Stimulated activated CD4-positive, alpha-beta T cell treated with anti-CD3 and anti-CD28 coated beads, Interleukin-1b, Interleukin-23, amount 100 ng/mL, for 24 hours (primary cell): ENCODE measurements around the gene PIR.
A peak's percentile ranks its signal among the peaks of the same experiment; 100 is the strongest.

ENCODE experiments used
- DNase-seq, 4 experiments: peaks; one replicate each; pipeline ENCODE4 v3.0.0-alpha.2; 2020; ENCODE audit warnings: low read depth in 4 of 4, low spot score in 1 of 4

PIR gene

DNA sequence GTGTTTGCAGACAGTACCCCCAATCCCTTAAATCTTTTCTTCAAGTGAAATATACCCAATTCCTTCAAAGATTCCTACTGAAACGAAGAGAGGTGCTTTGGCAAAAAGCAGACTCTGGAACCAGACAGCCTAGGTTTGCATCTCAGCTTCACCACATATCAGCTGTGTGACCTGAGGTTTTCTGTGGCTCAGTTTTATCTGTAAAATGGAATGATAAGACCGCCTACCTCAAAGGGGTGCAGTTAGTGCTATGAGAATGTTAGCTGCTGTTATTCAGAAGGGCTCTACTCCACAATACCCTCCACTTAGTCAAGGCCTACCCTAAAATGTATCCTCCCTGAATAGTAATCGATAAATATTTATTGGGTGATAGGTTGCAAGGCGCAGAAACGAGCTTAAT is 664 bp downstream of the PIR start:
- no peak for DNase-seq

DNA sequence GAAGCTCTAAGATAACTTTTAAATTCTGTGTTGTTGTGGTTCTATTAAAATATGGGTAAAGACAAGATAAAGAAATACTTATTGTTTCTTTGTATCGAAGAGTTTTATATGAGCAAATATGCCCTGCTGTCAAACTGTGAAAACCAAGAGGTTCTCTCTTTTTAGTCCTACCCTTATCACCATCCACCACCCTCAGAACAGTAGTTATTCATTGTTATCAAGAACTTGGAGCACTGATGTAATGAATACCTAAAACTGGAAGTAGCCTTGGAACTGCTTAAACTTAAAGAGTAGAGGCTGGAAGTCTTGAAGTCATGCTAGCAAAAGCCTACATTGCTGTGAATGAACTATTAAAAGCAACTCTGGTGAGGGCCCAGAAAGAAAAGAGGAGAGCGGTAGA is 9.2 kb downstream of the PIR start:
- no peak for DNase-seq

DNA sequence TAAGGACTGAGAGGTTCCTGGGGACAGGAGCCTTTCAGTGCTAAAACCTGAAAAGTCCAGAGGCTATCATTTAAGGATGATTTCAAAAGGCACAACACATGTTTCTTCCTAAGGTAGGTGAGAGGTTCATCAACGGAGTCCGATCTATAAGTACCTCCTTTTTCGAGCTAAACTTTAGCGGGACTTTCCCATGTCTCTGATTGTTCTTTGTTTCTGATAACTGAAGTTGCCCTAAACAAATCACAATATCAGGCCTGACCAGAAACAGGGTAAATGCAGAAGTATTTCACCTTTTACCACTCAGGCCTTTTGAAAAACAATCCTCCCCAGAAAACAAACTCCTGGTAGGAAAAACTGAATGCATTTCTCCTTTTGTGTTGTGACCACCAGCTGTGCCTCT is 17.6 kb downstream of the PIR start:
- DNase-seq = no peak

DNA sequence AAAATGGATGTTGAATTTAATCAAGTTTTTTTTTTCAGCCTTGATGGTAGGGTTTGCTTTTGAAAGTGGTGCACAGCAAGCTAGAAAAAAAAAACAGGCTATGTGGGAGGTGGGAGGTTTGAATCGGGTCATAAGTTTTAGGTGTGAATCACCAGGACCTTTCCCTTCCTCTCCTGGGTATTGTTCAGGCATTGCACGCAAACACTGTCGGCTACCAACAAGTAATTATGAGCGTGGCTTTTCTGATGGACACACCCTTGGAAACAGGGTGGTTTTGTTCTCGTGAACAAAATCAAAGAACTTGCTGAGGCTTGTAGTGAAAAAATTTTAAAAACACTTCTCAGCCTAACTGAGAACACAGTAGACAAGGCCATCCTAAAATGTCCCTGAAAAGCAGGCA is 18.1 kb downstream of the PIR start:
- no peak for DNase-seq

DNA sequence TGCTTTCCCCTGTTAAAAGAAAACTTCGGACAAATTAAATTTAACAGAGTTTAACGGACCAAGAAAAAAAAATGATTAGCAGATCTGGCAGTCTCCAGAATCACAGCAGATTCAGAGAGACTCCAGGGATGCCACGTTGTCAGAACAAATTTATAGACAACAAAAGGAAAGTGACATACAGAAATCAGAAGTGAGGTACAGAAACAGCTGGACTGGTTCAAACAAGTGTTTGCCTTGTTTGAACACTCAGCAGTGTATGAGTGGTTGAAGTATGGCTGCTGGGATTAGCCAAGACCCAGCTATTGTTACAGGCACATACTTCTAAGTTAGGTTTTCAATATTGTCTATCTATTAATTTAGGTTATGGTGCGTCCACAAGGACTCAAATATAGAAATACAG is 19.1 kb downstream of the PIR start:
- DNase-seq = no peak

DNA sequence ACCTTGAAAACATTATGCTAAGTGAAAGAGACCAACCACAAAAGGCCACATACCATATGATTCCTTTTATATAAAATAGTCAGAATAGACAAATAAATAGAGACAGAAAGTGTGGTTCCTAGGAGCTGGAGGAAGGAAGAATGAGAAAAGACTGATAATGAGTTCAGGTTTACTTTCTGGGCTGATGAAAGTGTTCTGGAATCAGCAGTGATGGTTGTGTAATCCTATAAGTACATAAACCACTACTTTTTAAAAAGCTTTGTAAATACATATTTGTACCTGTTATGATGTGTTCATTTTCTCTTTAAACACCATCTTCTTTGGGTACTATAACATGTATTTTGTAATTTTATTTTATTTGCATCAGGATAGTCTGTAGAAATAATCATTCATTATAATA is 20.6 kb downstream of the PIR start:
- no peak for DNase-seq

DNA sequence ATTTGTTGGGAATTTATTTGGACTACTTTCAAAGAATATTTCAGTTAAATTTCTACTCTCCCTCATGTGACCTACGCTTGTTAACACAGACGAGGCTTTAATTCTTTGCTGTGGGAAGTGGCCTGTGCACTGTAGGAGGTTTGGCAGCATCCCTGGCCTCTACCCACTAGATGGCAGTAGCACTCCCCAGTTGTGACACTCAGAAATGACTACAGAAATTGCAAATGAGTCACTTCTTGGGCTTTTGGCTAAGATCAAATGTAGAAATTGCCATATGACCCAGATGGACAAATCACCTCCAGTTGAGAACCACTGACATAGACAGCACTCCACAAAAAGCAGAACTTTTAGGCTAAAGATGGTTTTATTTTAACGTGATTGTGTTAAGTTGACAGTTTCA is 22.1 kb downstream of the PIR start:
- peak in 3 of 4 experiments; percentile 21 to 33 (median 26) for DNase-seq

DNA sequence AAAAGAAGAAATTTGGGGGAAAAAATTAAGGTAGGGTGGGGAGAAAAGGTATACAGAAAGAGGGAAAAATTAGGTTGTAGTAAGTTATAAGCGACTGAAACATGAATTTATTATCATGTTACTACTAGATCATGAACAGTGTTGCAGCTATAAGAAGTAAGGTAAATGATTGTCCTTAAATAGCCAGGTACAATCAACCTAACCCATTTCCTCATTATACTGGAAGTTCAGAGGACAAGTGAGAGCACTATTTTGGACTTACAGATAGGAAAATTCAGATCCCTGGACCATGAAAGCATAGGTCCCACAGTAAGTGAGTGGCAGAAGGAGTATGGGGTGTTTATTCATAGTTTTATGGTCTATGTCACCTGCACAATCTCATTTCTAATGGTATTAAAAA is 23.5 kb downstream of the PIR start:
- DNase-seq = no peak

DNA sequence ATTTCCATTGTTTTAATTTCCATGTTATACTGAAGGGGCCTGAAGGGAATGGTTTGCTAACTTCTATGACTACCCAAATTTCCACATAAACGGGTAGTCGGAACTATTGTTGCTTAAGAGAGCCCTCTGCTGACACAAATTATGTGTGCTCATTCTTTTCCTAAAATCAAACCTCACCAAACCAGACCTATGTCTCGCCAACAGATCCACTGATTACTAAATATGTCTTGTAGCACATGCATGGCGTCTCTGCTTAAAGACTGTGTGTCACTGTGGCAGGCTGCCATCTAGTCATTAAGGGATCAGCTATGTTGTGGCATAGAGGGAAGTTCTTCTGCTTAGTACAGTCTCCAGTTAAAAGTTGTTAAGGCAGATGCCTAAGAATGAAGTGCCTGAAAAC is 25.1 kb downstream of the PIR start:
- DNase-seq = no peak

DNA sequence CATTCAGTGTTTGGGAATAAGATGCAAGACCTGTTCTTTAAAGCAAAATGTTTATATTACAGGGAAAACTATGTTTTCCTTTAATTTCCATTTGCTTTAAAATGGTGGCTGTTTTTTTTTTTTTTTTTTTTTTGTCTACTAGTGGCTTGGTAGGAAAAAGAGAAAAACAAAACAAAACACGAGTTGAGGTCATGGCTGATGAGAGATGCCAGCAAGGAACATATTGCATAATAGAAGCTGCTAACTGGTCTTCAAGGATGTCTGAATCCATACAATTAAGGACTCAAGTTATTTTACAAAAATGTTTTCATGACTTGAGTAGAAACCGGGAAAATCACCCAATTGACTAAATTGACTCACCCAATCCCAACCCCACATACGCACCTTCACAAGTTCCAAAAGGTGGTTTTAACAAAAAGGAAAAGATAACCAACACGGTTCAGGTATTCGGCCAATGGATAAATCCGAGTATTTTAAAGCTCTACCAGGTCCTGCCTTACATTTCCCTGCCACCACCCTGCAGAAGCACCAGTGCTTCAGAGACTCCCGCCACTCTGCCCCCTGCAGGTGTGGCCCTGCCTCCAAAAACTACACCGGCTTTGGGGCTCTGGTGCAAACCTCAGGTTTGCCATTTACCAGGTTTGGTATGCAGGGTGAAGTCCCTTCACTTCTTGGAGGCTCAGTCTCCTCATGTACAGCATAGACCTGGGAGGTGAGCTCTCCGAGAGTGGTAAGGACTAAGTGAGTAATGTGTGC is 27.1 kb downstream of the PIR start:
- DNase-seq = no peak

DNA sequence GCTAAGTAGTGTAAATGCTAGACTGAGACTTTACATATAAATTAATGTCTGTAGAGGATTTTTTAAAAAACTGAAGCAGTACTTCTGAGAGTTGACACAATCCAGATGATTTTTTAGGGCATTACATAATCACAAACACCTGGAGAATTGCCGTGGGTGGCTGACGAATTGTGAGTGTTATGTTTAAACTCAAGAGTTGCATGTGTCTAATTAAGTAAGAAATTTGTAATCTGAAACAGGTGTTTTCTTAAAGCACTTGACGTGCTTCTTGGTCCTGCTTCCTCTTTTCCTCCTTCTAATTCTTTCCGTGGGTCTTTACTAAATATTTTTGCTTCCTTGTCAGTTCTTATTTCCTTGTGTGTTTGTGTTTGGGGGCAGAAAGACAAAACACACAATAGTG is 27.8 kb downstream of the PIR start:
- no peak for DNase-seq

DNA sequence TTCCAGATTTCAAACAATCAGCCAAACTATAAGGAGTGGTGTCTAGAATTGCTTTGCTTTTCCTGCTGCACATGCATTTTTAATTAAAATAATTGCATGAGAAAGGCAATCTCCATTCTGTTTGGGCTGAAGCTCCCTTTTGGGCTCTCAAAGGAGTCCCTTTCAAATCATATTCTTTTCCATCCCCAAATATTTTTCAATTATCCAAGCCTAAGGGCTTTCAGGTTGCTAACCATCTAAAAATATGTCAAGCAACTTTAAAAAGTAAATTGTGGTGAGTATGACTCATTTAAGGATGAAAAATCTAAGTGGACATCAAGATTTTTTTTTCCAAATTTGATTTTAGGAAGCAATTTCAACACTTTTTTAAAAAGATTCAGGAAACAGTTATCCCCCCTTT is 28.4 kb downstream of the PIR start:
- DNase-seq = no peak

DNA sequence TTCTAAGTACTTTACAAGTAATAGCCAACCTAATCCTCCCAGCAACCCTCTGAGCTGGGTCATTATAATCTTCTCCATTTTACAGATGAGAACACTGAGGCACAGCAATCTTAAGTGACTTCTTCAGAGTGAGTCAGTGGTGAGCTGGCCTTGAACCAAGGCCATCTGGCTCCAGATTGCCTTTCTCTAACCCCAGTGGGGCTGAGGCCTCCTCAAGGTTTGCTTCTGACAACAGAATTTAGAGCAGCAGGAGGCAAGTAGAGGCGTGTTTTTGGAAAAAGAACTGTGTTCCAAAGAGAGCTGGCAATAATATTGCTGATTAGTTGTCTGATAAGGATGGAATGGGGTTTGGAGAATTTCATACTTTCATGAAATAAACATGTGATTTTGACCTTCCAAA is 41.2 kb downstream of the PIR start:
- no peak for DNase-seq

DNA sequence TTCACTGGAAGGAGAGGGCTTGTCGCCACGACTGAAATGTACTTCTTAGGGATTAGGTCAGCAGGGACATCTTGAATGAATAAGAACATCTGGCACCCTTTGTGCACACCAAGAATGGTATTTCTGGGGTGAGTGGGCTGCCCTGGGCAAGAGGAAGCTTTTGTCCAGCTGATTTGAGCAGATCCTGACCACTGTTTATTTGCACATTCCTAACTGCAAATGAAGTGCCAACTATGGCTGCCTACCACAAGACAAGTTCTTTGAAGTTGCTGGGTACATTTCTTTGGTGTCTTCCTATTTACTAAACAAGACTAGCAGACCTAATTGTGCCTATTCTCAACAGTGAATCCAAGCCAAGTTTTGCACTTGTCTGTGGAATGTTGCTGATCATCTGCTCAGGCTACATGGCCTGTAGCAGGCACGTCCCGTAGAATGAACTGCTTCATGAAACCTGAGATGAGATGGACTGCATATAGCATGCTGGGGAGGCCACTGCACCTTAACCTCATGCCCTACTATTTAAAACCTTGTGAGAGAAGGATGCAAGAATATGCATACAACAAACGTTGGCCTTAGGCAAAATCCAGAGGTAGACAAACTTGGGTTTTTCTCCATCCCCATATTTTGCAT is 45.0 kb downstream of the PIR start:
- DNase-seq = no peak

DNA sequence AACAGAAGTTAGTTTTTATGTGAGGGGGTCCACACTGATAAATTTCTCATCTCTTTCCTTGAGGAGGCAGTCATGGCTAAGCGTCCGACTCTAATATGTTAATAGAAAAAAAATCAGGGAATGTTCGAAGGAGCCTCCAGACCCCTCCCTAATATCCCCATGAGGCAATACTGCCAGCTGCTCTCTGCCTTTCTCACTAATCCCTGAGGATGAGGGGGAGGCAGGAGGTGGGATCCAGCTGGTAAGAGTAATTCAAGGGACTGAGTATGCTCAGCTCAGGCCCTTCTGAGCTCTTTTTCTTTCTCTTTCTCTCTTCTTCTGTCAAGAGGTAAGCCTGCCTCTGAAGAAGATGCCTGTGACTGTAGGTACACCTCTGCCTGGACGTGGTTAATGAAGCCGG is 51.7 kb downstream of the PIR start:
- no peak for DNase-seq

DNA sequence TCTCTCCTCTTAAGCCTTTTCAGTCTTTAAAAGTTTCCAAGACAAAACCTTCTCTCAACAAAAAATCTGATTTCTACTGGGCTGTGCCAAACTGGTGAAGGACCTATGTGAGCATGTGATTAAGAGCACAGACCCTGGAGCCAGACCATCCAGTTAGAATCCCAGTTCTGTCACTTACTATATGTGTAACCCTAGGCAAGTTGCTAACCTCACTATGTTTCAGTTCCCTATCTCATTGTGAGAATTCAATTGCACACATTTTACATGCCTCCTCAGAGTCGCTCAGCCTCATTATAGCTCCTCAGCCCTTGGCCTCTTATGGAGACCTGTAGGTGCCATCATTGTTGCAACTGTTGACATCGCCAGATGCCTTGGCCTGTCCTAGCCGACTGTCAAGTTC is 54.8 kb downstream of the PIR start:
- no peak for DNase-seq

DNA sequence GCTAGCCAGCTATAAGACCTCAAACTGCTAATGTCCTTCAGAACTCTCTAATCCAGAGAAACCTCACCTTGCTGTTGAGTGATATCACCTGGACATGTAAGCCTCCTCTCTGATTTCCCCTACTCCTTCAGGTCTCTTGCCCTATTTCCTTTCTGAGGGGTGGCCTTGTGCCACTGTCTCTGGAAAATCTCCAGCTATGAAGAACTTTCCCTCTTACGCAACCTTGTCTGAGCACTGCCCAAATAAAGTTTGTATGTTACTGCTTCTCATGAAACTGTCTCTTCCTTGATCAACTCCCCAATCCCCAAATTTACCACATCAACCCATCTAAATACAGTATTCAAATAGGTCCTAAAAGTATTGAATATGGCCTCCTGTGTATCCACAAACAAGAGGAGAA is 55.4 kb downstream of the PIR start:
- no peak for DNase-seq

DNA sequence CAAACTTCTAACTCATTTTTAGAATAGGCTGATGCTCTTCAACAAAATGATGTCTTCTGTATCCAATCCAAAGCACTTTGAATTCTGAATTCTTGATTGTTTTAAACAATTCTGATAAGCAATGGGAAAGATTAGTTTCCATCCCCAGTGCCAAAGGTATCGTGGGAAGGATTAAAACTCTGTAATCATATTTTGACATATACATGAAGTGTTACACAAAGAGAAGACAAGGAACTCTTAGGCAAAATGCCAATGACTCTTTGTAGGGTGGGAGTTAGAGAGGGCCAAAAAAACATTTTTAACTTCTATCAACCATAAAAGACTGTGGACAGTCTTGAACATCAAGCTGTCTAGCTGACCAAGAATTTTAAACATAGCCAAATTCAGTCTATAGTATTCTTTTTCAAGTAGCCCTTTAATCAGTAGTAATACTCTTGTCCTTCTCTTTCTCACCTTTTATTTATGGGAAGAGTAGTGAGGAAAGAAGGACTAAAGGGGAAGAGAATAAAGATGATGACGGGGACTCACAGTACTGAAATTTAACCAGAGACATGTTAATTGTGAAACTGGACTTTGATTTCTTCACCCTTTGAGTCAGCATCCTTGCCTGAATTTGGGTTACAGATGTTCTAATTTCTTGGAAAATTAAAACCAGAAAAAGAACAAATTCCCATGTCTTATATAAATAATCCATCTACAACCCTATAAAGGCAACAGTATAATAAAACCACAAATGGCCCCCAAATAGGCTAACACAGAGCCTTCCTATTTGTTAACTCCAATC is 57.1 kb downstream of the PIR start:
- DNase-seq = no peak

DNA sequence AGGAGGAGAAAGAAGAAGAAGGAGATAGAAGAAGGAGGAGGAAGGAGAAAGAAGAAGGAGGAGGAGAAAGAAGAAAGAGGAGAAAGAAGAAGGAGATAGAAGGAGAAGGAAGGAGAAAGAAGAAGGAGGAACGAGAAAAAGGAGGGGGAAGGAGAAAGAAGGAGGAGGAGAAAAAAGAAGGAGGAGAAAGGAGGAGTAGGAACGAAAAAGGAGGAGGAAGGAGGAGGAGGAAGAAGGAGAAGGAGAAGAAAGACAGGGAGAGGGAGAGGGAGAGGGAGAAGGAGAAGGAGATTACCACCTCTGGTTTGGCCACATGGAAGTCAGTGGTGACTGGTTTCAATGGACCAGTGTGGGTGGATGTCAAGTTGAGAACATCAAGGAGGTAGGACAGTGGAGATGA is 58.9 kb downstream of the PIR start:
- no peak for DNase-seq

DNA sequence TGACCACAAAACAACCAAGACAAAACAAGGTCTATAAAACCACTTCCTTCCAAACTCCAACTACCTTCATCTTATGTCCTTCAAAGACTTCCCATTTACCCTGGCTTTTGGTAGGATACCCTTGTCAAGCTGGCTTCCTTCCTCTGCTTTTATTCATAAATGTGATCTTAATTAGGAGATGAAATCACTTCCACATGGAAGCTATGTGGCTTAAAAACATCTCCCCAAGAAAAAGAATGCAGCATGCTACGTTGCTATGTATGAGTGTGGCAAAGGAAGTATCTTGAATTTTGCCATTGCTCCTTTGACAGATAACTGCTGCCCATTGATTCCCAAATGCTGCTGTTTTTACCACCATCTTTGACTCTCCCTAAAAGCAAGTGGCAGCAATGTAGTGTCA is 62.5 kb downstream of the PIR start:
- DNase-seq = no peak

DNA sequence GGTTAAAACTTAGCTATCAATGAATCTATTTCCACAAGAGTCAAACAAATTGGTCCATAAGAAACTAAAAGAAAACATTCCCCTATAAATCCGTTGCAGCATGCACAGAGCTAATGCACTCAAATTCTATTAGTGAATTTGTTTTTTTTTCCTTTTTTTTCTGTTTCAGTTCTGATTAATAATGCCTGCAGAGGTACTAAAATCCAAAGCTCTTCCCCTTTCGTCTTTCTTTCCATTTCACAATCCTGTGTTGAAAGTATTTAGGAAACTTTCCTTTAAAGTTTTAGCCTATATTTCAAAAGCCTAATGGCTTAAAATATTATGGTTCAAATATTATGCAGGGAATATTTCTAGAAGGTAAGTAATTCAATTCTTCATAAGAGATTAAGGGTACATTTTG is 63.1 kb downstream of the PIR start:
- DNase-seq = no peak

DNA sequence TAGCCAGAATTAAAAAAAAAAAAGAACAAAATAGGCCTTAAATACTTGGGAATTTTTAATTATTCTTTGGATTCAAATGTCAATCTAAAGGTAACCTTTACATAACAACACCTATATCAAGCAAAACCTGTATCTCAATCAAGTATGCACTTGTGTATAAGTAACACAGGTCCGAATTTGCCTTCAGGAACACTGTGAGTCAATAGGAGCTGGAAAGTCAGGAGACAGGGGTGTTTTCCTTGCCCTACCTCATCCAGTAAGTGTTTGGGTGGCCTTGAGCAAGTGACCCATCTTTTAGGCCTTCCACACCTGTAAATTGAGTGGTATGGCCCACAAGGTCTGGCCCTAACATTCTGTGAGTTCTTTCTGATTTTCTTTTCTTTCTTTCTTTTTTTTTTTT is 68.1 kb downstream of the PIR start:
- no peak for DNase-seq
